Neural cell (in vitro differentiated cells): Measurements from ENCODE around the gene SSBP2.

Source experiments
- CTCF ChIP-seq: fragments of 450-650 bp; IDR thresholded peaks from 2 replicates; pipeline ENCODE4 v1.5.1; 2014; ENCODE audit warnings: antibody characterized with exemption, mild to moderate bottlenecking, moderate library complexity; ENCODE audit not compliant: poor library complexity, severe bottlenecking
- EP300 ChIP-seq: fragments of 450-650 bp; conservative IDR thresholded peaks from 2 replicates; pipeline ENCODE4 v1.6.1; 2014; ENCODE audit warnings: antibody characterized with exemption, mild to moderate bottlenecking, moderate library complexity; ENCODE audit not compliant: poor library complexity, severe bottlenecking
- EZH2 ChIP-seq: fragments of 200-600, 300-800 bp; shearing (Covaris generic), sonication (generic); IDR thresholded peaks from 2 replicates; pipeline ENCODE4 v1.6.1; 2014; ENCODE audit warnings: antibody characterized with exemption, low read length, borderline replicate concordance, mild to moderate bottlenecking; ENCODE audit not compliant: insufficient read depth, poor library complexity, severe bottlenecking

GRCh38 chr5:81590498-81591384 is 160.2 kb downstream of the SSBP2 start:
- TF ChIP-seq EP300 (no peak), EZH2 (no peak), CTCF (no peak)
